ENCODE measurements around the gene TMEM255B.
A peak's percentile ranks its signal among the peaks of the same experiment; 100 is the strongest.

The TMEM255B gene

GRCh38 chr13:113860051-113860664, 101.1 kb downstream of the TMEM255B start:
- DNase-seq (ENCODE audit: low read depth): no peak
- H3K4me3 ChIP-seq (replicated peaks; ENCODE audit: low read depth, low read length): no peak overlapping the region
- no peak for TF ChIP-seq CTCF (IDR thresholded peaks at IDR 0.05; ENCODE audit: low read length, missing control alignments)

GRCh38 chr13:113860665-113861432, 101.8 kb downstream of the TMEM255B start:
- DNase-seq (ENCODE audit: low read depth): peak; percentile 51
- no peak for TF ChIP-seq CTCF (IDR thresholded peaks at IDR 0.05; ENCODE audit: low read length, missing control alignments)
- no peak overlapping the region for H3K4me3 ChIP-seq (replicated peaks; ENCODE audit: low read depth, low read length)

GRCh38 chr13:113861433-113862030, 102.5 kb downstream of the TMEM255B start:
- DNase-seq (ENCODE audit: low read depth): no peak
- TF ChIP-seq CTCF (IDR thresholded peaks at IDR 0.05; ENCODE audit: low read length, missing control alignments): no peak
- H3K4me3 ChIP-seq (replicated peaks; ENCODE audit: low read depth, low read length): no peak overlapping the region

GRCh38 chr13:113862191-113862930, 103.3 kb downstream of the TMEM255B start:
- TF ChIP-seq CTCF (IDR thresholded peaks at IDR 0.05; ENCODE audit: low read length, missing control alignments): no peak
- no peak for DNase-seq (ENCODE audit: low read depth)
- H3K4me3 ChIP-seq (replicated peaks; ENCODE audit: low read depth, low read length): peak overlapping the region; percentile 62

- peak overlapping the region; percentile 62 for H3K4me3 ChIP-seq (replicated peaks; ENCODE audit: low read depth, low read length)
- DNase-seq (ENCODE audit: low read depth): peak; percentile 25
- no peak for TF ChIP-seq CTCF (IDR thresholded peaks at IDR 0.05; ENCODE audit: low read length, missing control alignments)
Observed at GRCh38 chr13:113862931-113863523, 104.0 kb downstream of the TMEM255B start.

- peak; percentile 35 for DNase-seq (ENCODE audit: low read depth)
- peak within 1 kb of the TSS; percentile 62 for H3K4me3 ChIP-seq (replicated peaks; ENCODE audit: low read depth, low read length)
- TF ChIP-seq CTCF (IDR thresholded peaks at IDR 0.05; ENCODE audit: low read length, missing control alignments): no peak
Observed at GRCh38 chr13:113863524-113864272, 104.7 kb downstream of the TMEM255B start, which contains the start of gene GAS6. Gene GAS6 (minus strand): TSS chr13:113864076. CDS start chr13:113863920, 156 bp downstream.

Data from fibroblast of pulmonary artery (primary cell).